ENCODE results near the gene KLHL1. TPM values are rescaled to one million over a fixed set of nuclear protein-coding genes. Genes with fewer than 3 reads are reported as not detected.

KLHL1 gene
- total RNA-seq, 1 donor from 2014 or later = not detected

DNA sequence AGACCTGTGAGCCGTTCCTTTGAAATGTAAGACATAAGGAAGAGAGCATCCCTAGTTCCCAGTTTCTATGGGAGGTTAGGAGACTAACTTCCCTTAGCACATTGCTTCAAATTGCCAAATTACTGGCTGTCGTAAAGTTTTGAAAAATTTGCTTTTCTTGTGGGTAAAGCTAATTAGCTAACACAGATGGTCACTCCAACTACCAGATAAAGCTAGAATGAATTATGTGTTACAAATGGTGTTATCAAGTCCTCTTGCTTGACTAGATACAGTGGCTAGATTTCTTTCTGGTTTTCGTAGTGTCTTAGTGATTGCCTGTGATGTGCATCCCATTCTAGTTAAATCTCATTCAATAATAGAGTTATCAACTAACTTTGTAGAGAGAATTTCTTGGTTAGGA, 417.3 kb downstream of the KLHL1 start:
- H3K4me1 ChIP-seq = no peaks in the 10 kb centered on the region
- H3K4me3 ChIP-seq = no peak overlapping the region
- ATAC-seq (no peak), DNase-seq (no peak)
- no peaks in the 10 kb centered on the region for H3K9me3 ChIP-seq
- H3K27ac ChIP-seq = no peak overlapping the region
- H3K36me3 ChIP-seq = no peaks in the 10 kb centered on the region
- TF ChIP-seq, protein P1, sequence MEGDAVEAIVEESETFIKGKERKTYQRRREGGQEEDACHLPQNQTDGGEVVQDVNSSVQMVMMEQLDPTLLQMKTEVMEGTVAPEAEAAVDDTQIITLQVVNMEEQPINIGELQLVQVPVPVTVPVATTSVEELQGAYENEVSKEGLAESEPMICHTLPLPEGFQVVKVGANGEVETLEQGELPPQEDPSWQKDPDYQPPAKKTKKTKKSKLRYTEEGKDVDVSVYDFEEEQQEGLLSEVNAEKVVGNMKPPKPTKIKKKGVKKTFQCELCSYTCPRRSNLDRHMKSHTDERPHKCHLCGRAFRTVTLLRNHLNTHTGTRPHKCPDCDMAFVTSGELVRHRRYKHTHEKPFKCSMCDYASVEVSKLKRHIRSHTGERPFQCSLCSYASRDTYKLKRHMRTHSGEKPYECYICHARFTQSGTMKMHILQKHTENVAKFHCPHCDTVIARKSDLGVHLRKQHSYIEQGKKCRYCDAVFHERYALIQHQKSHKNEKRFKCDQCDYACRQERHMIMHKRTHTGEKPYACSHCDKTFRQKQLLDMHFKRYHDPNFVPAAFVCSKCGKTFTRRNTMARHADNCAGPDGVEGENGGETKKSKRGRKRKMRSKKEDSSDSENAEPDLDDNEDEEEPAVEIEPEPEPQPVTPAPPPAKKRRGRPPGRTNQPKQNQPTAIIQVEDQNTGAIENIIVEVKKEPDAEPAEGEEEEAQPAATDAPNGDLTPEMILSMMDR (IDR thresholded peaks at IDR 0.05) = no peak
- intact Hi-C loops (cut with DNase I) = no loop called here
- H3K27me3 ChIP-seq (ENCODE audit: low read depth) = no peaks in the 10 kb centered on the region

GRCh38 chr13:69683921-69684686, 424.1 kb downstream of the KLHL1 start:
- H3K4me3 ChIP-seq = no peak overlapping the region
- TF ChIP-seq, protein P1 (IDR thresholded peaks at IDR 0.05) = no peak
- ATAC-seq (no peak), DNase-seq (no peak)
- no peaks in the 10 kb centered on the region for H3K27me3 ChIP-seq (ENCODE audit: low read depth)
- intact Hi-C loops (cut with DNase I) = no loop called here
- H3K27ac ChIP-seq = no peak overlapping the region
- no peaks in the 10 kb centered on the region for H3K9me3 ChIP-seq
- H3K36me3 ChIP-seq = no peaks in the 10 kb centered on the region
- no peaks in the 10 kb centered on the region for H3K4me1 ChIP-seq

GRCh38 chr13:69681722-69682121, 426.5 kb downstream of the KLHL1 start:
- no peak for DNase-seq
- no peaks in the 10 kb centered on the region for H3K9me3 ChIP-seq
- no peak overlapping the region for H3K27ac ChIP-seq
- no peaks in the 10 kb centered on the region for H3K36me3 ChIP-seq
- intact Hi-C loops (cut with DNase I) = no loop called here
- ATAC-seq = no peak
- no peak overlapping the region for H3K4me3 ChIP-seq
- H3K4me1 ChIP-seq = no peaks in the 10 kb centered on the region
- H3K27me3 ChIP-seq (ENCODE audit: low read depth) = no peaks in the 10 kb centered on the region
- TF ChIP-seq, protein P1 (IDR thresholded peaks at IDR 0.05) = no peak

GRCh38 chr13:69677343-69677742, 430.9 kb downstream of the KLHL1 start:
- no peak for ATAC-seq
- Histone ChIP-seq H3K27ac (no peak overlapping the region), H3K4me1 (no peaks in the 10 kb centered on the region), H3K4me3 (no peak overlapping the region), H3K9me3 (no peaks in the 10 kb centered on the region), H3K27me3 (ENCODE audit: low read depth) (no peaks in the 10 kb centered on the region), H3K36me3 (no peaks in the 10 kb centered on the region)
- intact Hi-C loops (cut with DNase I) = no loop called here
- no peak for DNase-seq
- TF ChIP-seq, protein P1 (IDR thresholded peaks at IDR 0.05) = no peak

- H3K9me3 ChIP-seq = peaks cover 4% of the 10 kb centered on the region
- DNase-seq (no peak), ATAC-seq (no peak)
- no peaks in the 10 kb centered on the region for H3K4me1 ChIP-seq
- H3K4me3 ChIP-seq = no peak overlapping the region
- no peaks in the 10 kb centered on the region for H3K27me3 ChIP-seq (ENCODE audit: low read depth)
- TF ChIP-seq, protein P1 (IDR thresholded peaks at IDR 0.05) = no peak
- H3K36me3 ChIP-seq = no peaks in the 10 kb centered on the region
- H3K27ac ChIP-seq = no peak overlapping the region
- intact Hi-C loops (cut with DNase I) = no loop called here
Measured at GRCh38 chr13:69676286-69676685, 432.0 kb downstream of the KLHL1 start.

Data from lower lobe of right lung (tissue), 2 donors.